ENCODE data around the gene RITA1. TPM values are rescaled to one million over a fixed set of nuclear protein-coding genes. Genes with fewer than 3 reads are reported as not detected.

RITA1 gene
- total and polyA plus RNA-seq, 10 of the 15 experiments (the other 5 are each of a cell fraction or from before 2014, with no cell fraction given), result 2.3 to 39.9 (median 24.8) TPM

DNA sequence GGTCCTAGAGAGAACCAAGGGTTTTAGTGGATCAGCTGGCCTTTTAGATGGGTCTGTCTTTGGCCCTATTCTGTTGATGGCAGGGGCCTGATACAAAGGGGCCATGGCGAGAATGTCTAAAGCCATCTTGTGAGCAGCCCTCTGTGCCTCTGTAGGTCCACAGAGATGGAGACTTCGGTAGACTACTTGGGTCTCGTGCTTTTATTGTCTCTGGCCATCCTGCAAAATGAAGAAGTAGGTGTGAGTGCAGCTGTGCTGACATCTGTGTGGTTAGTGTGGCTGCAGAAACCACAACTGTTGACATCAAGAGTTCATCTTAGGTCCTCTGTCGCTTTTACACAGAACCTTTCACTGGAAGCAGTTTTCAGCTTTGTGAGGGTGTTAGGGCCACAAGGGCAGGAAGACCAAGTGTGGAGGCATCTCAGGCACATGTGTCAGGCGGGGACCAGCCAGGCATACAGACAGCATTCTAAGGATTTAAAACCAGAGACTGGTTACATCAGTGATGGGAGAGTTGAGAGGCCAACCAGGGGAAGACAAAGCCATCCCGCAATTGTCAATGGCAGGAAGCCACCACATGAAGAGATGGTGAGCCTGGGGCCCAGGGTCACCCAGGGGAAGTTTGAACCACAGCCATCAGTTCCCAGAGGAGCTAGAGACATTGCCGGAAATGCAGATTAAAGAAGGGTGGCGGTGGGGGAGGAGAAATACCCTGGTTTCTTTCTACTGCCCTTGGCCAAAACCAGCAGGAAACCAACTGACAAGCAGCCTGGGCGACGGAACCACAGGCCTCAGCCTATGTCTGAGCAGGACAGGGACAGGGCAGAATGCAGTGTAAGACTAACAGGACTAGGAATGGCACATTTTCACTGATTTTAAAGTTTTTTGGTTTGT, 22.8 kb downstream of the RITA1 start (continued):
- TF ChIP-seq BMI1 (IDR thresholded peaks at IDR 0.05; ENCODE audit: borderline replicate concordance) (peak; percentile 72), ZNF217 (IDR thresholded peaks at IDR 0.05) (no peak; the same call in 1 of the 2 replicates), EZH2 (IDR thresholded peaks at IDR 0.05; ENCODE audit: borderline replicate concordance, control insufficient read depth, low read depth, low read length) (0 out of 2 replicates have a peak, but pooled peaks have one; percentile 19), SIX5 (IDR thresholded peaks at IDR 0.05; ENCODE audit: low read depth, low read length, severe bottlenecking) (no peak), DPF2 (IDR thresholded peaks at IDR 0.05) (peak; percentile 97), E4F1 (IDR thresholded peaks at IDR 0.05; ENCODE audit: borderline replicate concordance, partially characterized antibody) (peak; percentile 58), RUNX3 (IDR thresholded peaks at IDR 0.05; ENCODE audit: low read length) (peak; percentile 96), IKZF1 (conservative IDR thresholded peaks at IDR 0.05) (peak; percentile 98), NR2C2 (IDR thresholded peaks at IDR 0.05; ENCODE audit: borderline replicate concordance, control insufficient read depth, insufficient read length, low read depth) (no peak), IKZF2 (IDR thresholded peaks at IDR 0.05) (peak; percentile 98), SMAD1 (IDR thresholded peaks at IDR 0.05; ENCODE audit: low read depth, partially characterized antibody) (peak; percentile 15), STAT3 (IDR thresholded peaks at IDR 0.05; ENCODE audit: low read depth, low read length) (no peak), ELK1 (IDR thresholded peaks at IDR 0.05; ENCODE audit: low read depth, low read length) (no peak; the same call in 1 of the 2 replicates), POLR2AphosphoS2 (IDR thresholded peaks at IDR 0.05; ENCODE audit: low read depth, low read length) (no peak; the same call in 1 of the 2 replicates), GATAD2B (conservative IDR thresholded peaks at IDR 0.05; ENCODE audit: low read depth) (peak; percentile 91; the same call in 1 of the 2 replicates)
- TF ChIP-seq, protein P1, sequence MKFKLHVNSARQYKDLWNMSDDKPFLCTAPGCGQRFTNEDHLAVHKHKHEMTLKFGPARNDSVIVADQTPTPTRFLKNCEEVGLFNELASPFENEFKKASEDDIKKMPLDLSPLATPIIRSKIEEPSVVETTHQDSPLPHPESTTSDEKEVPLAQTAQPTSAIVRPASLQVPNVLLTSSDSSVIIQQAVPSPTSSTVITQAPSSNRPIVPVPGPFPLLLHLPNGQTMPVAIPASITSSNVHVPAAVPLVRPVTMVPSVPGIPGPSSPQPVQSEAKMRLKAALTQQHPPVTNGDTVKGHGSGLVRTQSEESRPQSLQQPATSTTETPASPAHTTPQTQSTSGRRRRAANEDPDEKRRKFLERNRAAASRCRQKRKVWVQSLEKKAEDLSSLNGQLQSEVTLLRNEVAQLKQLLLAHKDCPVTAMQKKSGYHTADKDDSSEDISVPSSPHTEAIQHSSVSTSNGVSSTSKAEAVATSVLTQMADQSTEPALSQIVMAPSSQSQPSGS (IDR thresholded peaks at IDR 0.05; ENCODE audit: low read length), result peak; percentile 90
